T-cell (primary cell): ENCODE results near the gene PATJ. TPM values are rescaled to one million over a fixed set of nuclear protein-coding genes. Genes with fewer than 3 reads are reported as not detected.
"Not testable (repeated sequence)": the region's sequence is repeated elsewhere in the genome, so short reads cannot be mapped to it uniquely, and the experiment has no call there.

Experiments
- ATAC-seq, 4 experiments: fragments of 200-7000 bp in 3 of 4; fragments of 150-1000 bp in 1 of 4; cut with Tn5 transposase; replicated peaks in 1 of 4; 1 replicate in 3 of 4; 2 replicates in 1 of 4; pipeline ENCODE4 v1.10.0; 2021; ENCODE audit warnings: moderate library complexity in 3 of 4, mild to moderate bottlenecking in 2 of 4, moderate number of reproducible peaks in 1 of 4
- CTCF ChIA-PET, 2 donors: fragments of 300-600 bp; sonication (Branson Sonifier 250); formaldehyde crosslinking; loops; one replicate each; lab custom pipeline; 2022; ENCODE audit warnings: antibody characterized with exemption in 2 of 2; lab: Charles Lee
- POLR2A ChIA-PET, 2 donors: fragments of 300-600 bp; sonication (Branson Sonifier 250); formaldehyde crosslinking; loops; one replicate each; lab custom pipeline; 2022; ENCODE audit warnings: antibody characterized with exemption in 2 of 2; lab: Charles Lee
- DNase-seq, 35 experiments: peaks; one replicate each; pipeline versions ENCODE4 v3.0.0 to v3.0.0-alpha.2; 2013 to 2023
- H3K27ac ChIP-seq: one replicate; pipeline ENCODE4 v1.5.1; 2013; ENCODE audit warnings: low read length
- H3K27me3 ChIP-seq, 2 experiments: replicated peaks in 1 of 2; 1 replicate in 1 of 2; 2 replicates in 1 of 2; pipeline versions ENCODE4 v1.6.1 to v1.7.0; 2013; ENCODE audit warnings: low read length in 1 of 2, mixed read lengths in 1 of 2; ENCODE audit not compliant: control insufficient read depth in 2 of 2, insufficient read depth in 2 of 2; ENCODE audit errors: extremely low read depth in 1 of 2
- H3K36me3 ChIP-seq, 2 donors: 1 replicate in 1 of 2; 2 replicates in 1 of 2; pipeline versions ENCODE4 v1.6.1 to v1.7.0; 2013; ENCODE audit warnings: low read length in 1 of 2; ENCODE audit not compliant: control insufficient read depth in 2 of 2, insufficient read depth in 1 of 2; ENCODE audit errors: extremely low read depth in 1 of 2
- H3K4me1 ChIP-seq, 2 experiments: 1 replicate in 1 of 2; 2 replicates in 1 of 2; pipeline versions ENCODE4 v1.6.1 to v1.7.0; 2013; ENCODE audit warnings: low read length in 2 of 2, mixed read lengths in 1 of 2; ENCODE audit not compliant: insufficient read depth in 2 of 2, control insufficient read depth in 1 of 2; ENCODE audit errors: extremely low read depth in 1 of 2
- H3K4me3 ChIP-seq, 2 donors: 1 replicate in 1 of 2; 2 replicates in 1 of 2; pipeline versions ENCODE4 v1.5.1 to v1.7.0; 2013; ENCODE audit warnings: mild to moderate bottlenecking in 2 of 2, low read length in 1 of 2, moderate library complexity in 1 of 2; ENCODE audit not compliant: control insufficient read depth in 1 of 2; ENCODE audit errors: extremely low read depth in 1 of 2
- H3K9me3 ChIP-seq: 2 replicates; pipeline ENCODE4 v1.7.0; 2013
- H3K27ac Mint-ChIP-seq, 2 donors: one replicate each; pipeline ENCODE4 v1.8.0; 2020 to 2021; ENCODE audit warnings: mild to moderate bottlenecking in 2 of 2, mixed read lengths in 2 of 2
- H3K27me3 Mint-ChIP-seq, 2 donors: one replicate each; pipeline ENCODE4 v1.8.0; 2021 to 2022; ENCODE audit warnings: mixed read lengths in 2 of 2
- H3K36me3 Mint-ChIP-seq: one replicate; pipeline ENCODE4 v1.8.0; 2021; ENCODE audit warnings: mixed read lengths
- H3K4me1 Mint-ChIP-seq, 3 donors: one replicate each; pipeline ENCODE4 v1.8.0; 2020 to 2022; ENCODE audit warnings: mixed read lengths in 3 of 3, mild to moderate bottlenecking in 1 of 3
- H3K4me3 Mint-ChIP-seq, 3 donors: one replicate each; pipeline ENCODE4 v1.8.0; 2020 to 2022; ENCODE audit warnings: mild to moderate bottlenecking in 3 of 3, mixed read lengths in 3 of 3, moderate library complexity in 3 of 3
- H3K9me3 Mint-ChIP-seq, 3 donors: one replicate each; pipeline ENCODE4 v1.8.0; 2020 to 2022; ENCODE audit warnings: mixed read lengths in 3 of 3
- WGBS: methylation state at CpG from one replicate; pipeline ENCODE4 v1.1.5; 2013; ENCODE audit warnings: missing lambda C conversion rate; ENCODE audit not compliant: insufficient coverage; 5-methylcytosine and 5-hydroxymethylcytosine counted together
- total RNA-seq, 35 experiments: library from RNA in 6 of 35; stranded (reverse) in 6 of 35; fragments of 120-200 nt in 1 of 35; gene quantifications; one replicate each; pipeline versions ENCODE4 v1.2.1 to v1.2.4 and lab custom pipeline; 2013 to 2026

The PATJ gene
- total RNA-seq, 5 donors from 2014 or later (not counting 1 experiment from before 2014, with no cell fraction given) = 31.3 to 65.3 (median 35.7) TPM

GRCh38 chr1:61711969-61712368 lies 30.3 kb upstream of the PATJ start:
- CTCF ChIA-PET = no interaction called here
- no peak overlapping the region for H3K4me3 ChIP-seq
- DNase-seq (no peak), ATAC-seq (no peak)
- Mint-ChIP-seq H3K27me3 (no peaks in the 10 kb centered on the region), H3K9me3 (no peaks in the 10 kb centered on the region), H3K27ac (no peak overlapping the region), H3K4me3 (no peak overlapping the region), H3K4me1 (peaks cover 13 to 25% (median 17%) of the 10 kb centered on the region in 3 donors), H3K36me3 (peaks cover 23% of the 10 kb centered on the region)
- no peaks in the 10 kb centered on the region for H3K9me3 ChIP-seq
- POLR2A ChIA-PET = no interaction called here
- no peak overlapping the region for H3K27ac ChIP-seq
- H3K27me3 ChIP-seq = no peaks in the 10 kb centered on the region
- H3K4me1 ChIP-seq = peaks cover 0 to 2% of the 10 kb centered on the region in 2 experiments
- H3K36me3 ChIP-seq = peaks cover 7 to 35% of the 10 kb centered on the region in 2 donors

- peaks cover 41 to 46% (median 42%) of the 10 kb centered on the region in 3 donors for H3K4me1 Mint-ChIP-seq
- H3K36me3 Mint-ChIP-seq = peaks cover 22% of the 10 kb centered on the region
- H3K36me3 ChIP-seq, H3K9me3 Mint-ChIP-seq, H3K4me3 ChIP-seq, H3K9me3 ChIP-seq, H3K4me1 ChIP-seq, H3K27ac ChIP-seq, H3K27me3 Mint-ChIP-seq, DNase-seq, POLR2A ChIA-PET, CTCF ChIA-PET, ATAC-seq, H3K27me3 ChIP-seq, H3K4me3 Mint-ChIP-seq: not testable (repeated sequence)
- peak overlapping the region in 1 of 2 donors; percentile 8 for H3K27ac Mint-ChIP-seq
- WGBS = 94% methylated on average over 3 of the region's 8 CpGs
These were observed 23.1 kb upstream of the PATJ start for GRCh38 chr1:61718996-61719663.

GRCh38 chr1:61724506-61724812 lies 17.8 kb upstream of the PATJ start:
- Mint-ChIP-seq H3K36me3 (peaks cover 2% of the 10 kb centered on the region), H3K9me3 (no peaks in the 10 kb centered on the region), H3K27ac (peak overlapping the region; percentile 94 to 99), H3K4me3 (peak overlapping the region; percentile 94 to 97 (median 97)), H3K27me3 (no peaks in the 10 kb centered on the region), H3K4me1 (peaks cover 41 to 42% (median 41%) of the 10 kb centered on the region in 3 donors)
- WGBS = no CpG with 5 or more reads among the region's 3 CpGs
- DNase-seq = no peak
- no peak for ATAC-seq
- Histone ChIP-seq H3K27me3 (no peaks in the 10 kb centered on the region), H3K4me1 (peaks cover 14 to 15% of the 10 kb centered on the region in 2 experiments), H3K27ac (peak overlapping the region; percentile 94), H3K9me3 (no peaks in the 10 kb centered on the region), H3K4me3 (peak overlapping the region; percentile 97 to 100), H3K36me3 (peaks cover 0 to 5% of the 10 kb centered on the region in 2 donors)
- ChIA-PET POLR2A (no interaction called here), CTCF (no interaction called here)

GRCh38 chr1:61724813-61725694 lies 17.2 kb upstream of the PATJ start, which contains the start of gene TM2D1:
TM2D1 (minus strand) TSS chr1:61725141; CDS start chr1:61725120, 21 bp downstream.
- Mint-ChIP-seq H3K27me3 (no peaks in the 10 kb centered on the region), H3K4me3 (peak within 1 kb of the TSS; percentile 94 to 97 (median 97)), H3K36me3 (peaks cover 2% of the 10 kb centered on the region), H3K27ac (peak within 1 kb of the TSS; percentile 94 to 99), H3K9me3 (no peaks in the 10 kb centered on the region), H3K4me1 (peaks cover 40 to 42% (median 41%) of the 10 kb centered on the region in 3 donors)
- H3K4me1 ChIP-seq = peaks cover 14 to 15% of the 10 kb centered on the region in 2 experiments
- H3K27ac ChIP-seq = peak within 1 kb of the TSS; percentile 94
- peaks cover 0 to 5% of the 10 kb centered on the region in 2 donors for H3K36me3 ChIP-seq
- peak within 1 kb of the TSS; percentile 97 to 100 for H3K4me3 ChIP-seq
- ChIA-PET POLR2A (no interaction called here), CTCF (no interaction called here)
- DNase-seq (peak; percentile 66 to 89 (median 78)), ATAC-seq (peak; percentile 97 to 99 (median 97))
- no peaks in the 10 kb centered on the region for H3K27me3 ChIP-seq
- H3K9me3 ChIP-seq = no peaks in the 10 kb centered on the region
- WGBS = under 1% methylated on average over 35 of the region's 45 CpGs

GRCh38 chr1:61727544-61727943 lies 14.7 kb upstream of the PATJ start:
- Mint-ChIP-seq H3K27ac (no peak overlapping the region), H3K9me3 (no peaks in the 10 kb centered on the region), H3K27me3 (no peaks in the 10 kb centered on the region), H3K4me1 (peaks cover 30 to 33% (median 31%) of the 10 kb centered on the region in 3 donors), H3K36me3 (peaks cover 2% of the 10 kb centered on the region), H3K4me3 (peak overlapping the region in 1 of 3 donors; percentile 41)
- CTCF ChIA-PET = no interaction called here
- Histone ChIP-seq H3K9me3 (no peaks in the 10 kb centered on the region), H3K4me1 (peaks cover 12 to 15% of the 10 kb centered on the region in 2 experiments), H3K27me3 (no peaks in the 10 kb centered on the region), H3K36me3 (no peaks in the 10 kb centered on the region), H3K4me3 (no peak overlapping the region), H3K27ac (no peak overlapping the region)
- DNase-seq (no peak), ATAC-seq (no peak)
- WGBS = no CpG with 5 or more reads among the region's 3 CpGs
- POLR2A ChIA-PET = interaction anchor here in 1 of 2 donors (0.6 kb wide), 1 partner anchor 87 kb away, joined by 3 read pairs; no protein-coding TSS in a partner anchor

- CTCF ChIA-PET, H3K9me3 ChIP-seq, H3K27ac ChIP-seq, H3K36me3 Mint-ChIP-seq, H3K9me3 Mint-ChIP-seq, H3K4me1 ChIP-seq, H3K4me3 ChIP-seq, H3K4me1 Mint-ChIP-seq, H3K36me3 ChIP-seq, ATAC-seq, POLR2A ChIA-PET, H3K27me3 ChIP-seq, H3K27ac Mint-ChIP-seq, DNase-seq, H3K27me3 Mint-ChIP-seq, H3K4me3 Mint-ChIP-seq: not testable (repeated sequence)
- 33% methylated on average over 1 of the region's 1 CpG for WGBS
These were observed 11.6 kb upstream of the PATJ start for GRCh38 chr1:61730679-61731078.
